HepG2 (cell line): ENCODE measurements around the gene RYR2. TPM values are rescaled to one million over a fixed set of nuclear protein-coding genes. Genes with fewer than 3 reads are reported as not detected.

Experiments
- ATAC-seq: fragments of 200-7000 bp; cut with Tn5 transposase; 3 replicates; pipeline ENCODE4 v1.9.1; 2020; ENCODE audit warnings: mild to moderate bottlenecking, moderate library complexity
- BruUV-seq: library from RNA; stranded (reverse); fragments of 400-500 nt; replicated peaks from 2 replicates; lab custom pipeline; 2021; lab: Mats Ljungman, UMichigan
- CTCF ChIA-PET: fragments of 300-600 bp; formaldehyde crosslinking; extraction: SDS; loops from one replicate; lab custom pipeline; 2021; ENCODE audit warnings: low total read pairs, inconsistent platforms, low intra/inter-chr PET ratio; lab: Yijun Ruan, JAX
- POLR2A ChIA-PET: fragments of 350-600 bp; sonication (Branson Sonifier 250); formaldehyde crosslinking; loops from one replicate; lab custom pipeline; 2020; ENCODE audit warnings: antibody characterized with exemption, inconsistent platforms; lab: Yijun Ruan, JAX
- DNase-seq: peaks from one replicate; pipeline ENCODE4 v3.0.0-alpha.2; 2015; ENCODE audit warnings: low spot score
- FAIRE-seq: peaks from 3 replicates; lab custom pipeline; 2011; peaks lifted over from hg19 to GRCh38; lab: Jason Lieb, UNC
- H2AFZ ChIP-seq: one replicate; pipeline ENCODE4 v1.6.1; 2011; ENCODE audit warnings: low read length, inconsistent platforms
- H3K27ac ChIP-seq: fragments of 300-600 bp; 3 replicates; pipeline ENCODE4 v1.8.0; 2011; ENCODE audit warnings: mixed run types, mild to moderate bottlenecking, mixed read lengths, low read length, inconsistent platforms; ENCODE audit not compliant: insufficient read depth; ENCODE audit errors: extremely low read length
- H3K27me3 ChIP-seq, 2 experiments: fragments of 200-600 bp in 1 of 2; 2 replicates in 1 of 2; 3 replicates in 1 of 2; pipeline versions ENCODE4 v1.6.0 to v1.8.0; 2011; ENCODE audit warnings: low read length in 2 of 2, mild to moderate bottlenecking in 2 of 2, moderate library complexity in 2 of 2, inconsistent platforms in 1 of 2; ENCODE audit not compliant: insufficient read depth in 2 of 2, control insufficient read depth in 1 of 2
- H3K36me3 ChIP-seq, 2 experiments: fragments of 200-600 bp in 1 of 2; replicated peaks in 1 of 2; 2 replicates in 1 of 2; 3 replicates in 1 of 2; pipeline versions ENCODE4 v1.5.1 to v1.8.0; 2011; ENCODE audit warnings: low read length in 2 of 2, inconsistent platforms in 1 of 2; ENCODE audit not compliant: insufficient read depth in 2 of 2, control insufficient read depth in 1 of 2
- H3K4me1 ChIP-seq: 2 replicates; pipeline ENCODE4 v1.5.1; 2012; ENCODE audit warnings: low read length, inconsistent platforms; ENCODE audit not compliant: insufficient read depth
- H3K4me2 ChIP-seq: 2 replicates; pipeline ENCODE4 v1.6.0; 2011; ENCODE audit warnings: low read depth, low read length, inconsistent platforms
- H3K4me3 ChIP-seq, 3 experiments: fragments of 200-600 bp in 1 of 3; sonication (generic), shearing (Covaris generic) in 1 of 3; replicated peaks in 1 of 3; 2 replicates each; pipeline ENCODE4 v1.5.1; 2011 to 2016; ENCODE audit warnings: low read length in 3 of 3, inconsistent platforms in 2 of 3, low read depth in 2 of 3, mild to moderate bottlenecking in 2 of 3, control low read depth in 1 of 3, mixed read lengths in 1 of 3; ENCODE audit not compliant: insufficient read depth in 1 of 3
- H3K79me2 ChIP-seq: one replicate; pipeline ENCODE4 v1.6.1; 2011; ENCODE audit warnings: low read length, inconsistent platforms; ENCODE audit not compliant: insufficient read depth
- H3K9ac ChIP-seq: 2 replicates; pipeline ENCODE4 v1.6.0; 2011; ENCODE audit warnings: mild to moderate bottlenecking, low read depth, low read length, inconsistent platforms; ENCODE audit not compliant: insufficient read depth
- H3K9me3 ChIP-seq: 2 replicates; pipeline ENCODE4 v1.5.1; 2012; ENCODE audit warnings: mild to moderate bottlenecking, low read length
- H4K20me1 ChIP-seq: 2 replicates; pipeline ENCODE4 v1.6.0; 2011; ENCODE audit warnings: inconsistent platforms, mild to moderate bottlenecking, low read length, moderate library complexity; ENCODE audit not compliant: insufficient read depth
- BCL3 ChIP-seq: sonication (generic); formaldehyde crosslinking; IDR thresholded peaks from 2 replicates; pipeline ENCODE4 v1.5.1; 2020; ENCODE audit warnings: mild to moderate bottlenecking, missing genetic modification reagents, moderate library complexity
- E2F1 ChIP-seq: sonication (generic); formaldehyde crosslinking; IDR thresholded peaks from 2 replicates; pipeline ENCODE4 v1.5.0; 2020; ENCODE audit warnings: missing genetic modification reagents
- MATR3 ChIP-seq: sonication (generic); formaldehyde crosslinking; IDR thresholded peaks from 2 replicates; pipeline ENCODE4 v1.4.0; 2020; ENCODE audit warnings: missing genetic modification reagents
- TAF1 ChIP-seq: sonication (generic); formaldehyde crosslinking; IDR thresholded peaks from 2 replicates; pipeline ENCODE4 v1.4.0; 2020; ENCODE audit warnings: missing genetic modification reagents
- ZBTB40 ChIP-seq, 2 experiments: fragments of 450-650 bp in 1 of 2; sonication (generic) in 1 of 2; formaldehyde crosslinking in 1 of 2; IDR thresholded peaks; 2 replicates each; pipeline versions ENCODE4 v1.6.1 to v1.8.0; 2016 to 2022; ENCODE audit warnings: antibody characterized with exemption in 1 of 2, mild to moderate bottlenecking in 1 of 2, missing genetic modification reagents in 1 of 2
- ZNF503 ChIP-seq: sonication (generic); formaldehyde crosslinking; IDR thresholded peaks from 2 replicates; pipeline ENCODE4 v1.4.0; 2020; ENCODE audit warnings: missing genetic modification reagents
- ZNF639 ChIP-seq: conservative IDR thresholded peaks from 2 replicates; pipeline ENCODE4 v1.6.1; 2018; ENCODE audit warnings: missing genetic modification reagents
- WGBS: methylation state at CpG from one replicate; pipeline ENCODE4 v1.1.6; 2017; ENCODE audit warnings: low lambda C conversion rate; 5-methylcytosine and 5-hydroxymethylcytosine counted together
- in situ Hi-C: cut with HindIII; loops from 2 replicates; pipeline ENCODE4 v1.10.0; 2017; ENCODE audit warnings: low pct_unique_long_range_greater_than_20kb; ENCODE audit not compliant: extremely low pct_ligation_motif_present
- intact Hi-C: fragments of 100-400 bp; cut with micrococcal nuclease; formaldehyde crosslinking; loops from one replicate; pipeline ENCODE4 v1.10.0; 2022; ENCODE audit not compliant: unreplicated experiment
- polyA plus RNA-seq, 8 experiments: library from polyadenylated mRNA; depleted of rRNA in 3 of 8; stranded (reverse) in 7 of 8; unstranded in 1 of 8; fragments of >200 nt; fragmentation: Illumina TruSeq in 4 of 8; extraction: Trizol in 4 of 8; gene quantifications; 2 replicates each; pipeline versions ENCODE4 v1.2.1 to v1.2.3, GENCODE V29; 2011 to 2016; ENCODE audit warnings: low read depth in 4 of 8, missing spikeins in 1 of 8, mixed read lengths in 1 of 8; ENCODE audit not compliant: insufficient read depth in 1 of 8
- total RNA-seq, 5 experiments: library from RNA; depleted of rRNA; stranded (reverse); fragments of >200 nt; fragmentation: Illumina TruSeq; extraction: Trizol; gene quantifications; 2 replicates each; pipeline ENCODE4 v1.2.3, GENCODE V29; 2016; ENCODE audit warnings: low read depth in 1 of 5

The RYR2 gene
- total and polyA plus RNA-seq, 2 of the 13 experiments (the other 11 are each of a cell fraction or from before 2014, with no cell fraction given), result not detected

GRCh38 chr1:237255071-237255470, 213.1 kb downstream of the RYR2 start:
- no peak overlapping the region for H3K9ac ChIP-seq
- H3K79me2 ChIP-seq, result no peaks in the 10 kb centered on the region
- ChIA-PET CTCF (no interaction called here), POLR2A (no interaction called here)
- intact Hi-C loops (no loop called here), in situ Hi-C loops (no loop called here)
- H3K4me2 ChIP-seq, result no peak overlapping the region
- H3K9me3 ChIP-seq, result no peaks in the 10 kb centered on the region
- no peaks in the 10 kb centered on the region for H4K20me1 ChIP-seq
- FAIRE-seq (no peak), DNase-seq (no peak), ATAC-seq (no peak)
- H3K27me3 ChIP-seq, result no peaks in the 10 kb centered on the region; a peak in 2 of 5 replicates
- H3K4me3 ChIP-seq, result no peak overlapping the region
- TF ChIP-seq TAF1 (CRISPR knock-in tag), result no peak
- TF ChIP-seq BCL3 (CRISPR knock-in tag), result no peak
- TF ChIP-seq MATR3 (CRISPR knock-in tag), result no peak
- TF ChIP-seq ZNF639 (CRISPR knock-in tag), result no peak
- TF ChIP-seq E2F1 (CRISPR knock-in tag), result no peak
- no peak for TF ChIP-seq ZBTB40 (IDR thresholded peaks at IDR 0.05)
- no peak for TF ChIP-seq ZBTB40 (CRISPR knock-in tag; IDR thresholded peaks at IDR 0.05)
- no peak for TF ChIP-seq ZNF503 (CRISPR knock-in tag)
- no peak overlapping the region for H2AFZ ChIP-seq
- H3K27ac ChIP-seq, result no peak overlapping the region
- no TSS peak for BruUV-seq
- no peaks in the 10 kb centered on the region for H3K4me1 ChIP-seq
- H3K36me3 ChIP-seq, result no peaks in the 10 kb centered on the region
- 0% methylated on average over 1 of the region's 1 CpG for WGBS
